HCT116 (cell line): Measurements from ENCODE around the gene CEND1.

ENCODE experiments used
- EZH2 ChIP-seq: fragments of 200-600 bp; sonication (generic); IDR thresholded peaks from 2 replicates; pipeline ENCODE4 v1.6.1; 2017; ENCODE audit warnings: antibody characterized with exemption, mixed run types
- FOSL1 ChIP-seq: IDR thresholded peaks from 2 replicates; pipeline ENCODE4 v1.6.1; 2012; ENCODE audit warnings: low read depth
- POLR2A ChIP-seq: IDR thresholded peaks from 2 replicates; pipeline ENCODE4 v1.7.0; 2011; ENCODE audit warnings: borderline replicate concordance; ENCODE audit not compliant: insufficient read depth, insufficient read length; ENCODE audit errors: extremely low read depth
- SP1 ChIP-seq: IDR thresholded peaks from 2 replicates; pipeline ENCODE4 v1.6.1; 2012; ENCODE audit warnings: low read depth
- YY1 ChIP-seq: IDR thresholded peaks from 2 replicates; pipeline ENCODE4 v1.6.1; 2011; ENCODE audit warnings: low read length, low read depth, moderate library complexity, mild to moderate bottlenecking; ENCODE audit not compliant: insufficient replicate concordance; ENCODE audit errors: extremely low read depth
- ZNF274 ChIP-seq: fragments of 200-500 bp; sonication (Bioruptor generic); IDR thresholded peaks from 2 replicates; pipeline ENCODE4 v1.6.1; 2014; ENCODE audit warnings: mild to moderate bottlenecking, low read depth, low read length, inconsistent platforms
- TF ChIP-seq, protein P1 (sequence below): IDR thresholded peaks from 2 replicates; pipeline ENCODE4 v1.6.1; 2012; ENCODE audit warnings: low read depth
- TF ChIP-seq, protein P2 (sequence below), 3 experiments: fragments of 200-600 bp in 1 of 3; sonication (generic) in 1 of 3; IDR thresholded peaks in 2 of 3; conservative IDR thresholded peaks in 1 of 3; 2 replicates each; pipeline ENCODE4 v1.5.1; 2012 to 2017; ENCODE audit warnings: low read depth in 2 of 3, low read length in 2 of 3, antibody characterized with exemption in 1 of 3, borderline replicate concordance in 1 of 3, control low read depth in 1 of 3, mild to moderate bottlenecking in 1 of 3, mixed read lengths in 1 of 3, mixed run types in 1 of 3, moderate library complexity in 1 of 3; ENCODE audit not compliant: insufficient read depth in 1 of 3
- TF ChIP-seq, protein P3 (sequence below): IDR thresholded peaks from 2 replicates; pipeline ENCODE4 v1.6.1; 2012

DNA sequence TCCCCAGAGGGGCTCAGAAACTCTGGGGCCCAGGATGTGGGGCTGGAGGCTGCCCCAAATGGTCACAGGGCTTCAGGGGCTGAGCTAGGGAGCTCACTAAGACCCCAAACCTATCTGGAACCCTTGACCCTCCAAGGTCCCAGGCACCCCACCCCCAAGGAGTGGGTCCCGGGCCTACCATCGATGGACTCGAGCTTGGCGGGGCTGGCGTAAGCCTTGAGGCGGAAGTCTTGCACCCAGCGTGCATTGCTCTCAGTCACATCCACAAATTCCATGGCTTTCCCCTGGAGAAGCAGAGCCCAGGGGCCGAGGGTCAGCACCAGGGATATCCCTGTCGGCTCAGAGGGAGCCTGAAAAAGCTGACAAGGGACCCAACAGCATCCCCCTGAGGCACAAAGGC lies 16.1 kb downstream of the CEND1 start:
- TF ChIP-seq POLR2A (no peak), YY1 (no peak), SP1 (no peak), FOSL1 (no peak), ZNF274 (no peak), EZH2 (no peak)
- TF ChIP-seq, protein P1, sequence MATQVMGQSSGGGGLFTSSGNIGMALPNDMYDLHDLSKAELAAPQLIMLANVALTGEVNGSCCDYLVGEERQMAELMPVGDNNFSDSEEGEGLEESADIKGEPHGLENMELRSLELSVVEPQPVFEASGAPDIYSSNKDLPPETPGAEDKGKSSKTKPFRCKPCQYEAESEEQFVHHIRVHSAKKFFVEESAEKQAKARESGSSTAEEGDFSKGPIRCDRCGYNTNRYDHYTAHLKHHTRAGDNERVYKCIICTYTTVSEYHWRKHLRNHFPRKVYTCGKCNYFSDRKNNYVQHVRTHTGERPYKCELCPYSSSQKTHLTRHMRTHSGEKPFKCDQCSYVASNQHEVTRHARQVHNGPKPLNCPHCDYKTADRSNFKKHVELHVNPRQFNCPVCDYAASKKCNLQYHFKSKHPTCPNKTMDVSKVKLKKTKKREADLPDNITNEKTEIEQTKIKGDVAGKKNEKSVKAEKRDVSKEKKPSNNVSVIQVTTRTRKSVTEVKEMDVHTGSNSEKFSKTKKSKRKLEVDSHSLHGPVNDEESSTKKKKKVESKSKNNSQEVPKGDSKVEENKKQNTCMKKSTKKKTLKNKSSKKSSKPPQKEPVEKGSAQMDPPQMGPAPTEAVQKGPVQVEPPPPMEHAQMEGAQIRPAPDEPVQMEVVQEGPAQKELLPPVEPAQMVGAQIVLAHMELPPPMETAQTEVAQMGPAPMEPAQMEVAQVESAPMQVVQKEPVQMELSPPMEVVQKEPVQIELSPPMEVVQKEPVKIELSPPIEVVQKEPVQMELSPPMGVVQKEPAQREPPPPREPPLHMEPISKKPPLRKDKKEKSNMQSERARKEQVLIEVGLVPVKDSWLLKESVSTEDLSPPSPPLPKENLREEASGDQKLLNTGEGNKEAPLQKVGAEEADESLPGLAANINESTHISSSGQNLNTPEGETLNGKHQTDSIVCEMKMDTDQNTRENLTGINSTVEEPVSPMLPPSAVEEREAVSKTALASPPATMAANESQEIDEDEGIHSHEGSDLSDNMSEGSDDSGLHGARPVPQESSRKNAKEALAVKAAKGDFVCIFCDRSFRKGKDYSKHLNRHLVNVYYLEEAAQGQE, result no peak
- TF ChIP-seq, protein P2, sequence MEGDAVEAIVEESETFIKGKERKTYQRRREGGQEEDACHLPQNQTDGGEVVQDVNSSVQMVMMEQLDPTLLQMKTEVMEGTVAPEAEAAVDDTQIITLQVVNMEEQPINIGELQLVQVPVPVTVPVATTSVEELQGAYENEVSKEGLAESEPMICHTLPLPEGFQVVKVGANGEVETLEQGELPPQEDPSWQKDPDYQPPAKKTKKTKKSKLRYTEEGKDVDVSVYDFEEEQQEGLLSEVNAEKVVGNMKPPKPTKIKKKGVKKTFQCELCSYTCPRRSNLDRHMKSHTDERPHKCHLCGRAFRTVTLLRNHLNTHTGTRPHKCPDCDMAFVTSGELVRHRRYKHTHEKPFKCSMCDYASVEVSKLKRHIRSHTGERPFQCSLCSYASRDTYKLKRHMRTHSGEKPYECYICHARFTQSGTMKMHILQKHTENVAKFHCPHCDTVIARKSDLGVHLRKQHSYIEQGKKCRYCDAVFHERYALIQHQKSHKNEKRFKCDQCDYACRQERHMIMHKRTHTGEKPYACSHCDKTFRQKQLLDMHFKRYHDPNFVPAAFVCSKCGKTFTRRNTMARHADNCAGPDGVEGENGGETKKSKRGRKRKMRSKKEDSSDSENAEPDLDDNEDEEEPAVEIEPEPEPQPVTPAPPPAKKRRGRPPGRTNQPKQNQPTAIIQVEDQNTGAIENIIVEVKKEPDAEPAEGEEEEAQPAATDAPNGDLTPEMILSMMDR (IDR thresholded peaks at IDR 0.05 in 2 of 3, conservative IDR thresholded peaks at IDR 0.05 in 1 of 3; ENCODE audit: borderline replicate concordance in 1 of 3, insufficient read depth in 1 of 3, low read depth in 2 of 3, low read length in 2 of 3), result no peak
- TF ChIP-seq, protein P3, sequence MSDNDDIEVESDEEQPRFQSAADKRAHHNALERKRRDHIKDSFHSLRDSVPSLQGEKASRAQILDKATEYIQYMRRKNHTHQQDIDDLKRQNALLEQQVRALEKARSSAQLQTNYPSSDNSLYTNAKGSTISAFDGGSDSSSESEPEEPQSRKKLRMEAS, result no peak
